NCI-H82 (cell line): ENCODE data around the gene RFTN1.

Source experiments
- DNase-seq: peaks from one replicate; lab custom pipeline; 2025; lab: John Stamatoyannopoulos, UW

RFTN1 gene, protein sequence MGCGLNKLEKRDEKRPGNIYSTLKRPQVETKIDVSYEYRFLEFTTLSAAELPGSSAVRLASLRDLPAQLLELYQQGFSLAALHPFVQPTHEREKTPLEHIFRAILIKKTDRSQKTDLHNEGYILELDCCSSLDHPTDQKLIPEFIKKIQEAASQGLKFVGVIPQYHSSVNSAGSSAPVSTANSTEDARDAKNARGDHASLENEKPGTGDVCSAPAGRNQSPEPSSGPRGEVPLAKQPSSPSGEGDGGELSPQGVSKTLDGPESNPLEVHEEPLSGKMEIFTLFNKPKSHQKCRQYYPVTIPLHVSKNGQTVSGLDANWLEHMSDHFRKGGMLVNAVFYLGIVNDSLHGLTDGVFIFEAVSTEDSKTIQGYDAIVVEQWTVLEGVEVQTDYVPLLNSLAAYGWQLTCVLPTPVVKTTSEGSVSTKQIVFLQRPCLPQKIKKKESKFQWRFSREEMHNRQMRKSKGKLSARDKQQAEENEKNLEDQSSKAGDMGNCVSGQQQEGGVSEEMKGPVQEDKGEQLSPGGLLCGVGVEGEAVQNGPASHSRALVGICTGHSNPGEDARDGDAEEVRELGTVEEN

GRCh38 chr3:16513141-16514020 lies at the start of gene RFTN1:
Gene RFTN1 (minus strand): TSS chr3:16513699. CDS start chr3:16493869, 19,830 bp downstream.
- no peak for DNase-seq

- no peak for DNase-seq
These were observed 46.3 kb upstream of the RFTN1 start for GRCh38 chr3:16559653-16560365.

GRCh38 chr3:16554126-16554525 lies 40.6 kb upstream of the RFTN1 start:
- DNase-seq: no peak

DNA sequence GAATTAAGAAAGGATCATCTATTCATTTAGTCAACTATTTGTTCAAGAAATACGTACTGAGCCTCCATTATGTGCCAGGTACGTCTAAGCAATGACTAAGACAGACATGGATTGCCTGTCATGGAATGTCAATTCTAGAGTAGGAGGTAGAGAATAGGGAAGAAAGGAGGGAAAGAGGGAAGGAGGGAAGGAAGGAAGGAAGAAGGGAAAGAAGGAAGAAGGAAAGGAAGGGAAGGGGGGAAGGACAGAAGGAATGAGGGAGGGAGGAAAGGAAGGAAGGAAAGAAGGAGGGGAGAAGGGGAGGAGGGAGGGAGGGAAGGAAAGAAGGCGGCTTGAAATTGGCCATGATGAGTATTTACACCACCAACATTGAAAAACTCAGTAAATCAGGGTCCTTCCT lies 39.3 kb upstream of the RFTN1 start:
- no peak for DNase-seq

- no peak for DNase-seq
These were observed 38.0 kb upstream of the RFTN1 start for GRCh38 chr3:16551342-16551976.

GRCh38 chr3:16550676-16551341 lies 37.3 kb upstream of the RFTN1 start:
- DNase-seq: peak; percentile 81

GRCh38 chr3:16550305-16550675 lies 36.8 kb upstream of the RFTN1 start:
- DNase-seq: no peak

DNA sequence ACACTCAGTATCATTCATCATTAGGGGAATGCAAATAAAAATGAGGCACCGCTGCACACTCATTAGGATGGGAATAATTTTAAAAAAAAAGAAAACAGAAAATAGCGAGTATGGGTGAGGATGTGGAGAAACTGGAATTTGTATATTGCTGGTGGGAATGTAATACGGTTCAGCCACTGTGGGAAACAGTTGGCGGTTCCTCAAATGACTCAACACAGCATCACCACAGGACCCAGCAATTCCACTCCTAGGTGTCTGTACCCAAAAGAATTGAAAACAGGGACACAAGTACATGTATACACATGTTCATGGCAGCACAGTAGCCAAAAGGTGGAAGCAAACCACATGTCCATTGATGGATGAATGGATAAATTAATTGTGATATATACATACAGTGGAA lies 35.2 kb upstream of the RFTN1 start:
- no peak for DNase-seq

DNA sequence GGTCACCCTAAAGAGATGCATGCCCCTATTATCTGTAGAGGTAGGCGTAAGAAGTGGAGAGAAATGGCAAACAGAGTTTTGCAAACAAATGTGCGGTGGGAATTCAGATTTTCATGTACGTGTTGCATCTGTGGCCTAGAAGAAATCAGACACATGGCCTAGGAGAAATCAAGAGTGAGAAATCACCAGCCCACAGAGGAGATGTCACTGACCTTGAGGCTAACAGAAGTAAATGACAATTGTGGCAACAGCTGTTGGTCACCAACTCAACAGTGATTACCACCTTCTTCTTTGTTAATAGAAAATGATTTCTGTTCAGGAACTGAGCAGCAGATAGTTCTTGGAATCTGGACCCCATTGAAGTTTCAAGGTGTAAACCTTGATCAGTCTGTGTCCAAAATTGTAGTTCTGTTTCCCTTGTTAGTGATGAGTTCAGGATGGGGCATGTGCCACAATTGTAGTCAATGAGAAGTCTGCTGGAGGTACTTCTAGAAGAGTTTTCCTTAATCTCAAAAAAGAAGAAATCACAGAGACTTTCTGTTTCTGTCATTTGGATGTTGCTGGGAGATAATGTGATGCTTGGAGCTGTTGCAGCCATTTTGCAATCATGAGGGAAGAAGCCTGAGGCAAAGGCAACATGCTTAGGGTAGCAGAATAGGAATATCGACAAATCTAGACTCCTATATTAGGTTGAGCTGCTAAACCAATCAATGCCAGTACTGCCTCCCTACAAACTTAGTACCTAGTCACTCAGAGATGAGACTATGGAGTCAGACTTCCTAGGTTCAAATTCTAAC lies 34.3 kb upstream of the RFTN1 start:
- no peak for DNase-seq

GRCh38 chr3:16546186-16547010 lies 32.9 kb upstream of the RFTN1 start:
- no peak for DNase-seq

DNA sequence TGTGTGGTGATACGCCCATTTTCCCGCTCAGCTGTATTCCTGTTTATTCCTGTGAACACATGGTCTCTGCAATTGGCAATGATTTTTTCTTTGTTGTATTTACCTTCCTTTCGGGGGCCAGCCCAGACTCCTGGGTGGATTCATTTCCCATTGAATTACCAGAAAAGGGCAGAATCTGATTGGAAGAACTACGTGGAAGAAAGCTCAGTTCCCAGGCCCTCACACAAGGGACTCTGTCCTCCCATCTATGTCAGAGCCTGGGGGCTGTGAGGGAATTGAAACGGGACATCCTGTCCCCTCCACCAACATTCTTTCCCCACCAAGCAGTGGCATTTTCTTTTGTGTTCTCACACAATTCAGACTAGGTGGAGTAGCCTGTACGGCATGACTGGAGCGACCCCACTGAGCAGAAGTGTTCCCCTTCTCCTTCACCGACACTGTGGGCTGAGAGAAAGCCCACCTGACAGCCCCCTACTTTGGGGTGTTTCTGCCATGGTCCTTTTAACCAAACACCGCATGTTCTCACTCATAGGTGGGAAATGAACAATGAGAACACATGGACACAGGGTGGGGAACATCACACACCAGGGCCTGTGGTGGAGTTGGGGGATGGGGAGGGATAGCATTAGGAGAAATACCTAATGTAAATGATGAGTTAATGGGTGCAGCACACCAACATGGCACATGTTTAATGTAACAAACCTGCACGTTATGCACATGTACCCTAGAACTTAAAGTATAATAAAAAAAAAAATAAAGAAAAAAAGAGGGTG lies 32.1 kb upstream of the RFTN1 start:
- DNase-seq: no peak

GRCh38 chr3:16543242-16543864 lies 29.9 kb upstream of the RFTN1 start:
- no peak for DNase-seq

- DNase-seq: no peak
These were observed 25.0 kb upstream of the RFTN1 start for GRCh38 chr3:16538507-16538906.

GRCh38 chr3:16536996-16537395 lies 23.5 kb upstream of the RFTN1 start:
- DNase-seq: no peak

- DNase-seq: no peak
These were observed 22.8 kb upstream of the RFTN1 start for GRCh38 chr3:16536344-16536663.

- peak; percentile 87 for DNase-seq
These were observed 21.3 kb upstream of the RFTN1 start for GRCh38 chr3:16534640-16535262.

- DNase-seq: peak; percentile 88
These were observed 20.6 kb upstream of the RFTN1 start for GRCh38 chr3:16533928-16534574.
